GM12891 (cell line): ENCODE results near the gene ZNF580.

Experiments
- DNase-seq: peaks from one replicate; pipeline ENCODE4 v3.0.0; 2011; ENCODE audit warnings: low spot score; ENCODE audit not compliant: insufficient read length
- FAIRE-seq: peaks from 2 replicates; lab custom pipeline; 2011; peaks lifted over from hg19 to GRCh38; lab: Jason Lieb, UNC
- PAX5 ChIP-seq: IDR thresholded peaks from 2 replicates; pipeline ENCODE4 v1.6.1; 2011; ENCODE audit warnings: low read length, moderate library complexity, mild to moderate bottlenecking; ENCODE audit not compliant: insufficient read depth, severe bottlenecking
- POLR2A ChIP-seq: IDR thresholded peaks from 2 replicates; pipeline ENCODE4 v1.6.1; 2011; ENCODE audit warnings: low read depth, low read length, control low read depth
- POLR2AphosphoS5 ChIP-seq: IDR thresholded peaks from 2 replicates; pipeline ENCODE4 v1.6.1; 2011; ENCODE audit warnings: low read depth, low read length, control low read depth
- POU2F2 ChIP-seq: IDR thresholded peaks from 2 replicates; pipeline ENCODE4 v1.6.1; 2011; ENCODE audit warnings: low read depth, mild to moderate bottlenecking, control low read depth, low read length, moderate library complexity
- SPI1 ChIP-seq: IDR thresholded peaks from 2 replicates; pipeline ENCODE4 v1.6.1; 2011; ENCODE audit warnings: low read depth, low read length, control low read depth
- TAF1 ChIP-seq: IDR thresholded peaks from 2 replicates; pipeline ENCODE4 v1.6.1; 2011; ENCODE audit warnings: low read depth, low read length, control low read depth

Gene ZNF580

GRCh38 chr19:55614711-55615542 lies 25.9 kb upstream of the ZNF580 start:
- TF ChIP-seq PAX5 (no peak), POU2F2 (no peak), TAF1 (no peak), POLR2AphosphoS5 (no peak), SPI1 (no peak), POLR2A (no peak)
- DNase-seq (no peak), FAIRE-seq (no peak)

- no peak for FAIRE-seq
- no peak for DNase-seq
- TF ChIP-seq TAF1 (no peak), POU2F2 (no peak), PAX5 (no peak), POLR2A (no peak), POLR2AphosphoS5 (no peak), SPI1 (no peak)
Measured at GRCh38 chr19:55615543-55616394, 25.0 kb upstream of the ZNF580 start.

GRCh38 chr19:55616395-55616875 lies 24.4 kb upstream of the ZNF580 start:
- no peak for FAIRE-seq
- no peak for DNase-seq
- no peak for TF ChIP-seq POLR2A
- TF ChIP-seq POLR2AphosphoS5: no peak
- no peak for TF ChIP-seq SPI1
- TF ChIP-seq PAX5: no peak

- FAIRE-seq (no peak), DNase-seq (no peak)
- TF ChIP-seq POLR2AphosphoS5: no peak
- TF ChIP-seq SPI1: no peak
- no peak for TF ChIP-seq POU2F2
- TF ChIP-seq PAX5: no peak
- TF ChIP-seq POLR2A: no peak
- no peak for TF ChIP-seq TAF1
Measured at GRCh38 chr19:55617426-55617825, 23.4 kb upstream of the ZNF580 start.

GRCh38 chr19:55618426-55618825 lies 22.4 kb upstream of the ZNF580 start:
- no peak for DNase-seq
- TF ChIP-seq POU2F2 (no peak), POLR2A (no peak), TAF1 (no peak), POLR2AphosphoS5 (no peak), SPI1 (no peak), PAX5 (no peak)
- no peak for FAIRE-seq

- FAIRE-seq (no peak), DNase-seq (no peak)
- TF ChIP-seq POLR2AphosphoS5 (no peak), POU2F2 (no peak), TAF1 (no peak), SPI1 (no peak), POLR2A (no peak), PAX5 (no peak)
Measured at GRCh38 chr19:55619286-55619685, 21.5 kb upstream of the ZNF580 start.

- TF ChIP-seq TAF1 (no peak), POLR2A (no peak), POLR2AphosphoS5 (no peak; the same call in 1 of the 2 replicates), PAX5 (no peak), POU2F2 (no peak), SPI1 (no peak)
- DNase-seq: no peak
- FAIRE-seq: no peak
Measured at GRCh38 chr19:55620410-55621204, 20.2 kb upstream of the ZNF580 start.

- FAIRE-seq: no peak
- DNase-seq: no peak
- TF ChIP-seq POU2F2 (no peak), POLR2AphosphoS5 (peak; percentile 51), POLR2A (peak; percentile 54)
Measured at GRCh38 chr19:55621205-55621672, 19.6 kb upstream of the ZNF580 start.

- TF ChIP-seq TAF1 (no peak), PAX5 (no peak), POLR2A (no peak), SPI1 (no peak), POU2F2 (no peak), POLR2AphosphoS5 (no peak)
- FAIRE-seq: no peak
- no peak for DNase-seq
Measured at GRCh38 chr19:55621673-55622231, 19.1 kb upstream of the ZNF580 start.
